ENCODE results near the gene GRAMD1B.

GRAMD1B gene

DNA sequence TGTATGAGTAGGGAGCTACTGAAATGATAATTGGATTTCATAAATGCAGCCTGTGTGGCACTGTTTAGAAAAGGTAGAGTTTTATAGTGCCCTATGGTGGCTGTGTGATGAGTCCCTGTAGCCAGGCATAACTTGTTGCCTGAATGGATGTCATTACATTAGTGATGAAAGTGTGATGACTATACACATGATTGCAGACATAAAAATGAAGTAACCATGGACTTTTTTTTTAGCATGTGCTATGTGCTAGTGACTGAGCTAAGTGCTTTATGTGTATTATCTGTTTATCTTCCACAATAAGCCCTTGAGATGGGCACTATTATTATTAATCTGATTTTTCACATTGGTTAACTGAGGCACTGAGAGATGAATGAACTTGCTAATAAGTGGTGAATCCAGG is 13.5 kb upstream of the GRAMD1B start:
- H3K4me3 ChIP-seq (ENCODE audit: low read length) = no peak overlapping the region
- no peaks in the 10 kb centered on the region; the same call in 1 of the 2 replicates for H3K27me3 ChIP-seq (ENCODE audit: insufficient read depth, low read length)
- H3K4me1 ChIP-seq (ENCODE audit: insufficient read depth, low read length) = no peaks in the 10 kb centered on the region
- no peak overlapping the region for H3K27ac ChIP-seq (ENCODE audit: low read length)
- H3K9ac ChIP-seq (ENCODE audit: low read depth, low read length) = no peak overlapping the region
- no peaks in the 10 kb centered on the region for H3K9me3 ChIP-seq (ENCODE audit: insufficient read depth, low read depth, low read length)
- no peaks in the 10 kb centered on the region for H3K36me3 ChIP-seq (ENCODE audit: insufficient read depth, low read depth, low read length)

DNA sequence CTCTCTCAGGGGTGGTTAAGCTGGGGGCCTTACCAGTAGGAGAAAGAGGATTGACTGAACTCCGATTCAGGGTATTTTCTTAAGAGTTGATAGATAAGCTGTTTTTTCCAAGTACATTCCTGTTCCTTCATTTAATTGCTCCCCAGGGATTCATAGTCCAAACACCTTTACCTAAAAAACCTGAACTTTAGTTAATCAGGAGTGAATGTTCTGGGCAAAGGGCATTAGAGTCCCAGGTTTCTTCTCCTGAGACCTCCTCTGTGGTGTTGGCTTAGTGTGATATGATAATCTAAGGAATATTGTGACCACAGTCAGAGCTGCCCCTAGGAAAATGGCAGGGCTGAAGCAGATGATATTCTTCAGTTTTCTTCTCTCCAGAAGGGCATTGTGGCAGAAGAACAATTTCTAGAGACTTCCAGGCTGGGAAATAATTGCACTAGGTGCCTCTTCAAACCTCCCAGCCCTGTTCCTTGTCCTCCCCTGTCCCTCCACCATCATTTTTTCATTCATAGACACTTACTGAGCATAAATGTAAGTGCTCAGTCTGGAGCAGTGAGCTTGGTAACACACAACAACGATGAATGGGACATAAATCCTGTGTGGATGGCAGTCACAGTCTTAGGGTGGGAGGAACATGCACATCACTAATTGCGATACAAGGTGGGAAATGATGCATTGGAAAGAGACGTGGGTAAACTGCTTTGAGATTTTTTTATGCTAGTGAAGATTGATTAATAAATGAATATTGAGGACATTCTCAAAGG is 11.5 kb upstream of the GRAMD1B start:
- peaks cover 17% of the 10 kb centered on the region; the same call in 1 of the 2 replicates for H3K27me3 ChIP-seq (ENCODE audit: insufficient read depth, low read length)
- H3K4me3 ChIP-seq (ENCODE audit: low read length) = no peak overlapping the region
- H3K27ac ChIP-seq (ENCODE audit: low read length) = no peak overlapping the region
- no peaks in the 10 kb centered on the region for H3K4me1 ChIP-seq (ENCODE audit: insufficient read depth, low read length)
- H3K9me3 ChIP-seq (ENCODE audit: insufficient read depth, low read depth, low read length) = no peaks in the 10 kb centered on the region
- no peaks in the 10 kb centered on the region for H3K36me3 ChIP-seq (ENCODE audit: insufficient read depth, low read depth, low read length)
- no peak overlapping the region for H3K9ac ChIP-seq (ENCODE audit: low read depth, low read length)

DNA sequence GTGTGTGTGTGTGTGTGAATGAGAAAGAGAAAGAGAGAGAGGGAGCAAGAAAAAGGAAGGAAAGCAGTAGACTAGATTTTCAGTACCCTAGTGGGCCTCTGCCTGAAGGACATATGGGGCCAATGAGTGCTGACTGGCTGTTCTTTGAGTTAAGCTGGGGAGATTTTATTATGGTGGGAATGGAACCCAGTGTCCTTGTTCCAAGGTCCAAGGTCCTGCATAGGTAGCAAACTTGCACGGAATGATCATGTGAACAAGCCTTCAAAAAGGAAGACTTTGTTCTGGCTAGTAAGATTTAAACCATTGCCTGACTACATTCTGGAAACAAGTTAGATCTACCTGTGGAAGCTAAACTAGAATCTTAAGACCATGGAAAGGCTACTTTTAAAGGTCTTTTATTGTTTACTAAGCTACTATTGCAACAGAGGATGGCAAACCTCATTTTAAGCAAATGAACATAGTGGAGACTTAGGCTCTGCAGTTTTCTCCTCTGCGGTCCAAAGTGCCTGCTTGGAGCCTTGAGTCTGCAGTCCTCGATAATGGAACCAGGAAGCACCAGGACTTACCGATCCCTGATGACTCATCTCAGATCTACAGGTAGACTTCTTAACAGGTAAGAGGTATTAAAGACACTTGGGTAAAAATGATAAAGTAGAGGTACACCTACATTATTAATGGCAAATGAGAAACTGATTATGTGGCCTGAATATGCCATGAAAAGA is 10.2 kb upstream of the GRAMD1B start:
- no peak overlapping the region for H3K9ac ChIP-seq (ENCODE audit: low read depth, low read length)

GRCh38 chr11:123421589-123421988 is 8.5 kb upstream of the GRAMD1B start:
- no peak overlapping the region for H3K4me3 ChIP-seq (ENCODE audit: low read length)
- H3K9me3 ChIP-seq (ENCODE audit: insufficient read depth, low read depth, low read length) = no peaks in the 10 kb centered on the region
- no peak overlapping the region for H3K27ac ChIP-seq (ENCODE audit: low read length)
- H3K4me1 ChIP-seq (ENCODE audit: insufficient read depth, low read length) = peaks cover 12% of the 10 kb centered on the region; the same call in 1 of the 2 replicates
- no peak overlapping the region for H3K9ac ChIP-seq (ENCODE audit: low read depth, low read length)
- H3K27me3 ChIP-seq (ENCODE audit: insufficient read depth, low read length) = peaks cover 46% of the 10 kb centered on the region
- no peaks in the 10 kb centered on the region for H3K36me3 ChIP-seq (ENCODE audit: insufficient read depth, low read depth, low read length)

More for the DNA sequence above, 10.2 kb upstream of the GRAMD1B start:
- Histone ChIP-seq H3K4me1 (ENCODE audit: insufficient read depth, low read length) (no peaks in the 10 kb centered on the region), H3K27ac (ENCODE audit: low read length) (no peak overlapping the region), H3K9me3 (ENCODE audit: insufficient read depth, low read depth, low read length) (no peaks in the 10 kb centered on the region), H3K4me3 (ENCODE audit: low read length) (no peak overlapping the region), H3K36me3 (ENCODE audit: insufficient read depth, low read depth, low read length) (no peaks in the 10 kb centered on the region), H3K27me3 (ENCODE audit: insufficient read depth, low read length) (peaks cover 29% of the 10 kb centered on the region)

- Histone ChIP-seq H3K9ac (ENCODE audit: low read depth, low read length) (no peak overlapping the region), H3K36me3 (ENCODE audit: insufficient read depth, low read depth, low read length) (no peaks in the 10 kb centered on the region), H3K9me3 (ENCODE audit: insufficient read depth, low read depth, low read length) (no peaks in the 10 kb centered on the region), H3K27me3 (ENCODE audit: insufficient read depth, low read length) (peaks cover 71% of the 10 kb centered on the region), H3K27ac (ENCODE audit: low read length) (no peak overlapping the region), H3K4me3 (ENCODE audit: low read length) (no peak overlapping the region), H3K4me1 (ENCODE audit: insufficient read depth, low read length) (peaks cover 18% of the 10 kb centered on the region; the same call in 1 of the 2 replicates)
Observed at GRCh38 chr11:123425367-123425766, 4.7 kb upstream of the GRAMD1B start.

GRCh38 chr11:123426789-123427188 is 3.3 kb upstream of the GRAMD1B start:
- H3K9ac ChIP-seq (ENCODE audit: low read depth, low read length) = no peak overlapping the region
- H3K27me3 ChIP-seq (ENCODE audit: insufficient read depth, low read length) = peaks cover 80% of the 10 kb centered on the region
- H3K36me3 ChIP-seq (ENCODE audit: insufficient read depth, low read depth, low read length) = no peaks in the 10 kb centered on the region
- no peak overlapping the region for H3K27ac ChIP-seq (ENCODE audit: low read length)
- no peaks in the 10 kb centered on the region for H3K9me3 ChIP-seq (ENCODE audit: insufficient read depth, low read depth, low read length)
- H3K4me1 ChIP-seq (ENCODE audit: insufficient read depth, low read length) = peaks cover 22% of the 10 kb centered on the region; the same call in 1 of the 2 replicates
- no peak overlapping the region for H3K4me3 ChIP-seq (ENCODE audit: low read length)

DNA sequence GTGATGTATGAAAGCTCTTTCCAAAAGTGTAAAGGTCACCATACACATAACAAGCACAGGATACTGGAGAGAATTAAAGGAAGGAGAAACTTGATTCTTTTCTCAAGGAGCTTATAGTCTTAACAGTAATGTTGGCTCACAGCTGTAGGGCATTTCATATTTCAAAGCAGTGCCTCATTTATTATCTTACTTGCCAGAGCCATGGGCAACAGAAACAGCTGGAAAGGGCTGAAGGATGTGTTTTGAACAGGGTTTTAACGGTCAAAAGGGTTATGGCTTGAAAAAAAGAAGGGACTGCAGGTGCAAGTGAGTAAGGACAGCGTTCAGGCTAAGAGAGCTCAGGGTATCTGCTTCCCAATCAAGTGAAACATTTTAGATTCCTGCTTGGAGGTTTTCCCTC is 2.7 kb upstream of the GRAMD1B start:
- Histone ChIP-seq H3K27me3 (ENCODE audit: insufficient read depth, low read length) (peaks cover 78% of the 10 kb centered on the region), H3K9ac (ENCODE audit: low read depth, low read length) (no peak overlapping the region), H3K4me1 (ENCODE audit: insufficient read depth, low read length) (peaks cover 25% of the 10 kb centered on the region; the same call in 1 of the 2 replicates), H3K9me3 (ENCODE audit: insufficient read depth, low read depth, low read length) (no peaks in the 10 kb centered on the region), H3K27ac (ENCODE audit: low read length) (no peak overlapping the region), H3K36me3 (ENCODE audit: insufficient read depth, low read depth, low read length) (no peaks in the 10 kb centered on the region), H3K4me3 (ENCODE audit: low read length) (no peak overlapping the region)

- H3K9me3 ChIP-seq (ENCODE audit: insufficient read depth, low read depth, low read length) = no peaks in the 10 kb centered on the region
- H3K27me3 ChIP-seq (ENCODE audit: insufficient read depth, low read length) = peaks cover 70% of the 10 kb centered on the region
- no peak overlapping the region for H3K4me3 ChIP-seq (ENCODE audit: low read length)
- peaks cover 25% of the 10 kb centered on the region; the same call in 1 of the 2 replicates for H3K4me1 ChIP-seq (ENCODE audit: insufficient read depth, low read length)
- H3K36me3 ChIP-seq (ENCODE audit: insufficient read depth, low read depth, low read length) = no peaks in the 10 kb centered on the region
- no peak overlapping the region for H3K9ac ChIP-seq (ENCODE audit: low read depth, low read length)
- H3K27ac ChIP-seq (ENCODE audit: low read length) = no peak overlapping the region
Observed at GRCh38 chr11:123428116-123428715, 1.9 kb upstream of the GRAMD1B start.

- H3K27me3 ChIP-seq (ENCODE audit: insufficient read depth, low read length) = peaks cover 60% of the 10 kb centered on the region
- no peaks in the 10 kb centered on the region for H3K36me3 ChIP-seq (ENCODE audit: insufficient read depth, low read depth, low read length)
- H3K9me3 ChIP-seq (ENCODE audit: insufficient read depth, low read depth, low read length) = no peaks in the 10 kb centered on the region
- H3K4me3 ChIP-seq (ENCODE audit: low read length) = peak overlapping the region; percentile 87; the same call in 1 of the 2 replicates
- peak overlapping the region; percentile 11; the same call in 1 of the 2 replicates for H3K9ac ChIP-seq (ENCODE audit: low read depth, low read length)
- H3K27ac ChIP-seq (ENCODE audit: low read length) = no peak overlapping the region
- H3K4me1 ChIP-seq (ENCODE audit: insufficient read depth, low read length) = peaks cover 25% of the 10 kb centered on the region; the same call in 1 of the 2 replicates
Observed at GRCh38 chr11:123429336-123429735, 733 bp upstream of the GRAMD1B start.

DNA sequence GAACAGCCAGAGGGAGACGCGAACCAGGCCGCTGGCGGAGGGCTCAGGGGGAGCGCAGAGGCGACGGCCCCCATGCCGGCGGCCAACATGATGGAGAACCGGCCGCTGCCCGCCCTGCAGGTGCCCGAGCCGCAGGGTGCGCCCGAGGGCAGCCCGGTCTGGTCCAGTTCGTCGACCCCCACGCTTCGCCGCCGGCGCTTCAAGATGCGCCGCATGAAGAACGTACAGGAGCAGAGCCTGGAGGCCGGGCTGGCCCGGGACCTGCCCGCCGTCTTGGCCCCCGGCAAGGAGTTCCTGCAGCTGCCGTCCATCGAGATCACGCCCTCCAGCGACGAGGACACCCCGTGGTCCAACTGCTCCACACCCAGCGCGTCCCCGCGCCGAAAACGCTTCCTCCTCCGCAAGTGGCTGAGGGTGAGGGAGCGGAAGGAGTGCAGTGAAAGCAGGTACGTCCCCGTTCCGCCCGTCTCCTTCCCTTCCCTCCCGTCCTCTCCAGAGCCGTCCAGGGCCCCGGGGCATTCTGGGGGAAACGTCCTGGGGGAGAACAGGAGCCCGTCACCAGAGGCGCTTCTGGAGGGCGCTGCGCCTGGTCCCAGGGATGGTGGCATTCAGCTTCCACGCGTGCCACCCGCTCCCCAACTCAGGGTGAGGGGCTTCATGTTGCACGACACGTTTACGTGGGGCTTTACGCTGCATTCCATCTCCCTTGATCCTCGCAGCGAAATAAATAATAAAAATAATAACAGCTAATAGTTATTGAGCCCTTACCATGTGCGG is 840 bp downstream of the GRAMD1B start:
- H3K27me3 ChIP-seq (ENCODE audit: insufficient read depth, low read length) = peaks cover 45% of the 10 kb centered on the region
- H3K27ac ChIP-seq (ENCODE audit: low read length) = no peak overlapping the region
- H3K9me3 ChIP-seq (ENCODE audit: insufficient read depth, low read depth, low read length) = no peaks in the 10 kb centered on the region
- H3K36me3 ChIP-seq (ENCODE audit: insufficient read depth, low read depth, low read length) = no peaks in the 10 kb centered on the region
- peak overlapping the region; percentile 72 for H3K9ac ChIP-seq (ENCODE audit: low read depth, low read length)
- H3K4me1 ChIP-seq (ENCODE audit: insufficient read depth, low read length) = peaks cover 24% of the 10 kb centered on the region; the same call in 1 of the 2 replicates
- peak overlapping the region; percentile 87 for H3K4me3 ChIP-seq (ENCODE audit: low read length)

DNA sequence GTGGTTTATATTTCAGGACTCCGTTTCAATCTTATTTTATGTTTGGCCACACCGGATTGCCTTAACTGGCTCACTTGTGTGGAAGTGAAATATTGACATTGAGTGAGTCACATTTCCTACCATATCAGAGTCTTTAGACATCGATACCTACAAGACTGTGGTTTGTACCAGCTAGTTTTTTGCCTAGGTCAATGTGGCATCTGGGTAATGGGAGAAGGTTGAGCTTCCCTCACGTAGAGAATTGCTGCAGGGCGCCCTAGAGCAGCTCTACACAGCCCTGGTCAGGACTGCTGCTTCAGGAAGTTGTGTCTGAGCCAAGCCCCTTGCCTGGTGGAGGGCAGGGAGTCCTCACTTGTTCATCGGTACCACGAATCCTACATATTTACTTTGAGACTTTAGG is 1.6 kb downstream of the GRAMD1B start:
- H3K9me3 ChIP-seq (ENCODE audit: insufficient read depth, low read depth, low read length) = no peaks in the 10 kb centered on the region
- no peak overlapping the region for H3K27ac ChIP-seq (ENCODE audit: low read length)
- H3K36me3 ChIP-seq (ENCODE audit: insufficient read depth, low read depth, low read length) = no peaks in the 10 kb centered on the region
- H3K4me3 ChIP-seq (ENCODE audit: low read length) = peak overlapping the region; percentile 87
- peaks cover 17% of the 10 kb centered on the region; the same call in 1 of the 2 replicates for H3K4me1 ChIP-seq (ENCODE audit: insufficient read depth, low read length)
- peaks cover 38% of the 10 kb centered on the region for H3K27me3 ChIP-seq (ENCODE audit: insufficient read depth, low read length)
- H3K9ac ChIP-seq (ENCODE audit: low read depth, low read length) = peak overlapping the region; percentile 72; the same call in 1 of the 2 replicates
